Activated CD8-positive, alpha-beta memory T cell treated with anti-CD3 and anti-CD28 coated beads for 24 hours (primary cell): Measurements from ENCODE around the gene PPRC1.
"Not testable (repeated sequence)": the region's sequence is repeated elsewhere in the genome, so short reads cannot be mapped to it uniquely, and the experiment has no call there.

Experiments
- DNase-seq: peaks from one replicate; pipeline ENCODE4 v3.0.0-alpha.2; 2020

PPRC1 gene

DNA sequence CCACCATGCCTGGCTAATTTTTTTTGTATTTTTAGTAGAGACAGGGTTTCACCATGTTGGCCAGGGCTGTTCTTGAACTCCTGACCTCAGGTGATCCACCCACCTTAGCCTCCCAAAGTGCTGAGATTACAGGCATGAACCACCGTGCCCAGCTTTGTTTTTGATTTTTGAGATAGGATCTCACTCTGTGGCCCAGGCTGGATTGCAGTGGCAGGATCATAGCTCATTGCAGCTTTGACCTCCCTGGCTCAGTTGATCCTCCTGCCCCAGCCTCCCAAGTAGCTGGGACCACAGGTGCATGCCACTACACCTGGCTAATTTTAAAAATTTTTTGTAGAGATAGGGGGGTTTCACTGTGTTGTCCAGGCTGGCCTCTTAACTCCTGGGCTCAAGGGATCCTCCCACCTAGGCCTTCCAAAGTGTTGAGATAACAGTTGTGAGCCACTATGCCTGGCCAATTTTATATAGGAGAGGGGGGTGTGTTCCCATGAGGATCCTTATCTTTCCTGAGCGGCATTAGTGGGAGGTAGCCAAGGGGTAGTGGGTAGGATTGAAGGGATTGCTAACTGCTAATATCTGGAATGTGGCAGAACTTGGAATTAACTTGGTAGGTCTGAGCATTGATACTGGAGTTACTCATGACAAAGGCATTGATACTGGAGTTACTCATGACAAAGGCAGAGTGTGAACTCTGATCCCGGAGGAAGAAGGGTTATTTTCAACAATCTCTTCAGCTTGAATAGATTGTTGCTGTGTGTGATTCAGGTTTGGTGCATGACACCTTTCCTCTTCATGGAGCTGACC lies 18.3 kb downstream of the PPRC1 start:
- no peak for DNase-seq

DNA sequence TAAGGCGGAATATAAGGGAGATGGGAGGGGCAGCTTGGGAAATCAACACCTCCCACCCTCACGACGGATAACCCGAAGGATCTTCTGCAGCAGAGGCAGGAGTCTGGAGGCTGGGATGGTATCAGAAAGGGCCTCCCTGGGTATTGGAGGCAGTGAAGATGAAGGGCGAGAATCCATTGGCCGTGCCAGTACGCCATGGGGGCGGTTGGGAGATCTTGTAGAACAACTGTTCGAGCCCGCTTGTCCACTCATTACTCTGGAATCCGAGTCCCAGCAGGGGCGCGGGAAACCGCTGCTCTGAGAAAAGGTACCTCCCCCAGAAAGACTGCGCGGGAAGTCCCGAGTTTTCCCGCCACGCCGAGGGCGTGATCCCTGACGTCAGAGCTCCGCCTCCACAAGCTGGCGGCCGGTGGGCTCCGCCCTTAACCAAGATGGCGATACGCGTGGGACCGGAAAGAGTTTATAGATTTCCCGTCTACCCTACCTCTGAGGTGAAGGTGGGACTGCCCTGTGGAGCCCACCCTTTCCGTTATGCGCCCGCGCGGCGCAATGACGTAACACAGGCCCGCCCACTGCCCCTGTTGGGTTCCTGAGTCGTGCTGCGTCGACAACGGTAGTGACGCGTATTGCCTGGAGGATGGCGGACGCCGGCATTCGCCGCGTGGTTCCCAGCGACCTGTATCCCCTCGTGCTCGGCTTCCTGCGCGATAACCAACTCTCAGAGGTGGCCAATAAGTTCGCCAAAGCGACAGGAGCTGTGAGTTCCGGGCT lies 19.1 kb downstream of the PPRC1 start, which contains the start of gene NOLC1:
Gene NOLC1 (plus strand): TSS at position 616 of the 771 bp plus-strand sequence. CDS start 22 bp downstream, at position 638.
- DNase-seq: peak; percentile 100

DNA sequence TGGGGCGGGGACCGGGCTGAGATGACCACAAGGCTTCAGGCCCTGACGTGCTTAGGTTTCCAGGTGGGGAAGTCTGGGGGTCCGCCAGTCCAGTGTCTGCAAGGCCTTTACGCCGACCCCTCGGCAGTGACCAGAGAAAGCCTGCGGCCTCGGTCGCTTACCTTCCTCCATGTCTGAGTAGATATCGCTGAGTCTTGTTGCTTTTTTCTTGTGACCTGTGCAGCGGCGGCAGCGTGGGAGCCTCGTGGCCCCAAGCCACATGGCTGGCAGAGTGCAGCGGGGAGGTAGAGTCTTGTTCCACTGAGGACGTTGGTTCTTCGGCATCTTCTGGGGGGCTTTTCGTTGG lies 19.7 kb downstream of the PPRC1 start:
- no peak for DNase-seq

DNA sequence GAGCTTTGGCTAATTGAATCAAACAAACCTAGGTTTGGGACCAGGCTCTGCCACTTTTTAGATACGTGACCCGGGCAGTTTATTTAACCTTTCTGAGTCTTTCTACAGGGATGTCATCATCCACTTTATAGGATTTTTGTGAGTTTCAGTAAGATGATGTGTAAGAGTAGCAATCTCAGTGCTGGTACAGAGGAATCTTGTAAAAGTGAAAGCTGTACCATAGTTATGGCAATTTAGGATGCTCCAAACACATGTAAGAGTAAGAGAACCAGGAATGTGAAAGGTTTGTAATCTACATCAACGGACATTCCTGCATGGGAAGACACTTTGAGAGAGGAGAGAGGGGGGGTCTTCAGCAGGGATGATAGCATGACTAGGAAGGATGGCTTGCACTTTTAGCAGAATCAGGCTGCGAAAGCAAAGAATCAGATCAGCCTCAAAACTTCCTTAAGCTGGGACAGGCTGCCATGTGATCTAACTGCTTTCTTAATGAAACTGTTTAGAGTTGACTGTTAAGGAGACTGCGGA lies 20.3 kb downstream of the PPRC1 start:
- no peak for DNase-seq

DNA sequence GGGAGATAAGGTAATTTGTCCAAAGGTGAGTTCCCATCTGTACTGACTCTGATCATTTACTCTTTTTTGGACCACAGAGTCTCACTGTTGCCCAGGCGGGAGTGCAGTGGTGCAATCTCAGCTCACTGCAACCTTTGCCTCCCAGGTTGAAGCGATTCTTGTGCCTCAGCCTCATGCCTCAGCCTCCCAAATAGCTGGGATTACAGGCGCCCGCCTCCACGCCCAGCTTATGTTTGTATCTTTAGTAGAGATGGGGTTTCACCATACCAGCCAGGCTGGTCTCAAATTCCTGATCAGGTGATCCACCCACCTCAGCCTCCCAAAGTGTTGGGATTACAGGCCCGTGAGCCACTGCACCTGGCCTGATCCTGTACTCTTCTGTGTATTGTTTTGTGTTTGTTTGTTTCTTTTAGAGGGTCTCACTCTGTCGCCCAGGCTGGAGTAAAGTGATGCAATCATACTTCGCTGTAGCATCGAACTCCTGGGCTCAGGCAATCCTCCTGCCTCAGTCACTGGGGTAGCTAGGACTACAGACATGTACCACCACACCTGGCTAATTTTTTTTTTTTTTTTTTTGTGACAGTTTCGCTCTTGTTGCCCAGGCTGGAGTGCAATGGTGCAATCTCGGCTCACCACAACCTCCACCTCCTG lies 21.8 kb downstream of the PPRC1 start:
- DNase-seq: no peak

DNA sequence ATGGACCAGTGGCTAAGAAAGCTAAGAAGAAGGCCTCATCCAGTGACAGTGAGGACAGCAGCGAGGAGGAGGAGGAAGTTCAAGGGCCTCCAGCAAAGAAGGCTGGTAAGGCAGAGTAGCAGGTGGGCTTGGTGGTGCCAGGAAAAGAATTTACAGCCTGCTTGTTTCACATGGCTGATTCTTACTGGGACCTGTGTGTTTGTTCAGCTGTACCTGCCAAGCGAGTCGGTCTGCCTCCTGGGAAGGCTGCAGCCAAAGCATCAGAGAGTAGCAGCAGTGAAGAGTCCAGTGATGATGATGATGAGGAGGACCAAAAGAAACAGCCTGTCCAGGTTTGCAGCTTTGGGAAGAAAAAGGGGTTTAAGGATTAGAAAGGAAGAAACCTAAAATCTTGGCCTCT lies 24.4 kb downstream of the PPRC1 start:
- no peak for DNase-seq

DNA sequence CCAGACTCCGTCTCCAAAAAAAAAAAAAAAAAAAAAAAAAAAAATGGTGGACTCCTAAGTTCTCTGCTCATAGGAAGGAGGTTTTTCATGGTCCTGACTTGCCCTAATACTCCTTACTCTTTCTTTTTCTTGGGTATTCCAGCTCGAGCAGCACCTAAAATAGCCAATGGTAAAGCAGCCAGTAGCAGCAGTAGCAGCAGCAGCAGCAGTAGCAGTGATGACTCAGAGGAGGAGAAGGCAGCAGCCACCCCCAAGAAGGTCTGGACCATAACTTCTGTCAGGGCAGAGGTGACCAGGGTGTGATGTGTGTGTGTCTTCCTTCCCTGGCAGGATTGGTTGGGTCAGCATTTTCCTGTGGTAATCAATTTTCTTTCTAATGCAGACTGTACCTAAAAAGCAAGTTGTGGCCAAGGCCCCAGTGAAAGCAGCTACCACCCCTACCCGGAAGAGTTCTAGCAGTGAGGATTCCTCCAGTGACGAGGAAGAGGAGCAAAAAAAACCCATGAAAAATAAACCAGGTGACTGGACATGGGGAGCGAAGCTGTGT lies 26.3 kb downstream of the PPRC1 start:
- DNase-seq: no peak

DNA sequence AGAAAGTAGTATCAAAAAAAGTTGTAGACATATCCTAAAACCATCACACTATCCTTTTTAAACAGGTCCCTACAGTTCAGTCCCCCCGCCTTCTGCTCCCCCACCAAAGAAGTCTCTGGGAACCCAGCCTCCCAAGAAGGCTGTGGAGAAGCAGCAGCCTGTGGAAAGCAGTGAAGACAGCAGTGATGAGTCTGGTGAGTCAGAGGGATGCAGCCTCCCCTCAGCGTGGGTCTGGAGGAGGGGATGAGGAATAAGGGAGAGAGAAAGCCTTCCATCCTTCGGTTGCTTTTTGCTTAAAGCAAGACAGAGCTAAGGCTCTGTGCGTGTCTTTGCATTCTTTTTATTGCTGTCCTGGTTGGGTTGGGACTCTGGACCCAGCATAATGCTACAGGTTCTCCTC lies 27.0 kb downstream of the PPRC1 start:
- no peak for DNase-seq

DNA sequence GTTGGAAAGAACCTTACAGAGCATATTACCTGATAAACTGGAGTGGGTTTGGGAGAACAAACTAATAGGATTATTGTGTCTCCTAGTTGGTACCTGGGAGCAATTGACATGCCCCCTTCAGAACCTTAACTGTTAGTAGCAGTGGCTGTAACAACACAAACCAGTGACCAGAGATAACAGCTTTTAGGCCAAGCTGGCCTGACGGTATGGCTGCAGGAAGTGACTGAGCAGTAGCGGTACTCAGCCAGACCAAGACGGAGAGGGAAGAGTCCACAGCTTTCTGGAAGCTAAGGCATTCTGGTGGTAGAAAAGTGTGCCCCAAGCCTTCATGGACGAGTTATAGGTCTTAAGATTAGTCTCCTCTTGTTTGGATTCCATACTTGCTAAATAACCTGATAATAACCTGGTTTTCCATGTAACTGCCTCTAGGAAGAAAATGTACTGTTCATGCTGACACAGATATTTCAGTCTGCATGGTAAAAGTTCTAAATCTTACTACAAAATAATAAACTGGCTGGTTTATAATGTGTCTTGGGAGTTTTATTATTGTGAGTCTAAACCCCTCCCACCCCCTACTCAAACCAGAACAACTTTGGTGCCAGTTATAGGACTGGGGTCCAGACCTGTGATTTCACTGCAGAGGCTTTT lies 30.6 kb downstream of the PPRC1 start:
- DNase-seq: no peak

DNA sequence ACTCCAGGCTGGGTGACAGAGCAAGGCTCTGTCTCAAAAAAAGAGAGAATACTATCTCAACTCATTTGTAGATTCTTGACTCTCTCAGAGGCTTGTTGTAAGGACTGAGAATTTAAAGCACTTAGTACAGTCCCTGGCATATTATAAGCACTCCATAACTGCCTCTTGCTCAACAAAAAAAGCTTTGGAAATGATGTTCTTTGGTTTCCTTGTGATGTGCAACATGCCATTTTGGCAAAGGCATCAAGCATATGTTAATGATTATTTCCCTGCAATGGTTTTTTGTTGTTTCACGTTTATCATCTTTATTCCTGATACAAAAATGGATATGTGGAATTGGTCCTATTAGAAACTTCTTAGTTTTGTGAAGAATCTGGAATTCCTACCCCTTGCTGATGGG lies 35.0 kb downstream of the PPRC1 start:
- no peak for DNase-seq

DNA sequence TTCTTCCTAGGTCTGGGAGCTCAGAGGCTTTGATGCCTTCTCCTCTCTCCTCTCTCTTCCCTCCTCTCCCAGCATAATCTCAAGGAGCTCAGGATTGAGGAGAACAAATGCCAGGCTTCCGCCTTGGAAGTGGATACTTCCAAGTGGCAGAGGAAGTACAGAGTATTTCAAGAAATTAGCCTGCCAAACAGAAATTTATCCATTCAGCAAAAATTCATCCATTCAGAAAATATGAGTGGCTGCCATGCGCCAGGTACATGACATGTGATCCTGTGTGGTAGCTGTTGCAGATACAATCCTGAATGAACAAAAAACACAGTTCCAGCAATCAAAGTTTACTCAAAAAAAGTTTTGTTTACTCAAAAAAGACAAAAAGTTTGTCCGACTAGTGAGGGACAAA lies 37.8 kb downstream of the PPRC1 start:
- no peak for DNase-seq

DNA sequence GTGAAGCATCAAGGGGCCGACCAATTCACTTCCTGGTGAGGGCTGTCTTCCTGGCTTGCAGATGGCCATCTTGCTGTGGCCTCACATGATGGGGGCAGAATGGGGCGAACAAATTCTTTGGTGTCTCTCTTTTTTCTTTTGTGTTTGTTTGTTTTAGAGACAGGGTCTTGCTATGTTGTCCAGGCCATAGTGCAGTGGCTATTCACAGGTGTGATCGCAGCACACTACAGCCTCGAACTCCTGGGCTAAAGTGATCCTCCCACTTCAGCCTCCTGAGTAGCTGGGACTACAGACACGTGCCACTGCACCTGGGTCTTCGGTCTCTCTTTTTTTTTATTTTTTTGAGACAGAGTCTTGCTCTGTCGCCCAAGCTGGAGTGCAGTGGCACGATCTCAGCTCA lies 39.4 kb downstream of the PPRC1 start:
- no peak for DNase-seq

DNA sequence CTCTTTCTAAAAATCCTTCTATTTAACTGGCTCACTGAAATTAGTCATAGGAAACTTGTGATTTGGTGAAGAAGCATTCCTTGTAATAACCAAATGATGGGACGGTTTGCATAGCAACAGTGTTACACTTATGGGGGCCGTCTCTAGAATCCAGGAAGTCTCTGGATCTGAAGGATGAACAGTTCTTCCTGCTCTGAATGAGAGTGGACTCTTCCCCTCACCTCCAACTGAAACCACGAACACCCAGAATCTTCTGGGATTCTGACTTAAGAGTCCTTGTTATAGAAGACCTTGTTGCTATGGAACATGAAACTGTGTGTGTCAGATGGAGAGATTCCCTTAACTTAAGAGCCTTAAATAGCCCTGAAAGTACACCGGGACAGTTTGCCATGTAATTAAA lies 42.6 kb downstream of the PPRC1 start:
- DNase-seq: no peak

DNA sequence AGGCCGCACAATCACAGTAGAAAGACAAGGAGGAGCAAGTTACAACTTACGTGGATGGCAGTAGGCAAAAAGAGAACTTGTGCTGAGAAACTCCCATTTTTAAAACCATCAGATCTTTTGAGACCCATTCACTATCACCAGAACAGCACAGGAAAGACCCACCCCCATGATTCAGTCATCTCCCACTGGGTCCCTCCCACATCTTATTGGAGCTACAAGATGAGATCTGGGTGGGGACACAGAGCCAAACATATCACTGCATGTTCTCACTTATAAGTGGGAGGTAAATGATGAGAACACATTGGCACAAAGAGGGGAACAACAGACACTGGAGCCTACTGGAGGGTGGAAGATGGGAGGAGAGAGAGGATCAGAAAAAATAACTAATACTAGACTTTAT lies 51.8 kb downstream of the PPRC1 start:
- DNase-seq: no peak

DNA sequence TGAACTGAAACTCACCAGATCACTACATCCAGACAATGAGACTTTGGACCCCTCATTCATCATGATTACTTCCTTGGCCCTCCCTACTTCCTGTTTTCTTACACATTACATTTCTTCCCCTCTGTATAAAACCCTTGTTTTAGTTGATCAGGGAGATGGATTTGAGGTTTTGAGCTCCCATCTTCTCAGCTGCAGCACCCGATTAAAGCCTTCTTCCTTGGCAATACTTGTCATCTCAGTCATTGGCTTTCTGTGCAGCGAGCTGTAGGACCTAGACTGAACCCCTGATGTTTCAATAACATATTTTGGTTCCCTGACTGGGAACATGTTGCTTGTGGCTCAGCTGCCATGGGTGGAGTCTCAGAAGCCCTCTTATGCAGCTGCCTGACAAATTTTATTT lies 52.4 kb downstream of the PPRC1 start:
- DNase-seq: no peak

DNA sequence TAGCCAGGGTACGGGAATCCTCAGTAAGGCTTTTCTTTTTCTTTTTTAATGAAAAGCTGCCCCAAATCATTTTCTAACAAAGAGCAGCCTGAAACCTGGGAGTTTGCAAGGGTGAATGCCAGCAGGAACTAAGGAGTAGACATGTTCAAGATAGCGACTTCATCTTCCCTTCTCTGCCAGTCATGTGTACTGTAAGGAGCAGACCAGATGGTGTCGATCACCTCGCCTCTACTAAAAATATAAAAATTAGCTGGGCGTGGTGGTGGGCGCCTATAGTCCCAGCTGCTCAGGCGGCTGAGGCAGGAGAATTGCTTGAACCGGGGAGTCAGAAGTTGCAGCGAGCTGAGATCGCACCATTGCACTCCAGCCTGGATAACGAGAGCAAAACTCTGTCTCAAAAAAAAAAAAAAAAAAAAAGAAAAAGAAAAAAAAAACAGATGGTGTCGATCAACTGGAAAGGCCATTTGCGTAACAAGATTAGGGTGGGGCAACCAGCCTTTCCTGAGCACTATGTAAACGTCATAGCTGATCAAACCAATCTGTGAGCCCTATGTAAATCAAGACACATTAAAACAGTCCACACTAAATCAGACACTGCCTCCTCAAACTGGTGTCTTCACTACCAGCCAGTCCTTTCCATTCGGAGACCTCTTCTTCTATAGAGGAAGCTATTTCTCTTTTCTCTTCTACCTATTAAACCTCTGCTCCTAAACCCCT lies 53.1 kb downstream of the PPRC1 start:
- DNase-seq: no peak

DNA sequence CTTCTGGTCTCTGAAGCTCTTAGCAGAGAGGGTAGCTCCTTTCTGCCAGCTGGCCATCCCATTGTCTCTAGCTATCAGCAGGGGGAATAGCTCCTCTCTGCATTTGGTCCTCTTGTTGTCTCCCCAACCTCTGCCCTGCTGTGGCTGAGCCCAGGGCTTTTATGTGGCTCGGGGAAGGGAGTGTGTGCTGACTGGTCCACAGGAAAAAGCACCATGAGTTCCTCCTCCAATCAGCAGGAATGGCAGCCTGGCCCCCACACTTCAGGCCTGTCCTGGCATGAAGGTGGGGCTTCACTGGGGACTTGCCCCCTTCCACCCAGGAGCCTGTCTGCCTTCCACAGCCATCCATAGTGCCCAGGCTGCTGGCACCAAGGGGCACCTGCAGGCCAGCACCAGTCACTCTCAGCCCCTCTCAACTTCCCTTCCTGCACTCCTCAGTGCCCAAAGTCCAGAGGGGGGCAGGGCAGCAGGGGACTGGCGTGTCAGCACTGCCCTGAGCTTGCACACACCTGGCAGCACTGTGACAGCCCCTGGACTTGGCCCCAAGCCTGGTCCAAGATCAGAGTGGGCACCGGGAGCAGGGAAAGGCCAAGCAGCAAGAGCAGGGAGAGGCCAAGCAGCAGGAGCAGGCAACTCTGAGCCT lies 55.6 kb downstream of the PPRC1 start:
- DNase-seq: no peak

DNA sequence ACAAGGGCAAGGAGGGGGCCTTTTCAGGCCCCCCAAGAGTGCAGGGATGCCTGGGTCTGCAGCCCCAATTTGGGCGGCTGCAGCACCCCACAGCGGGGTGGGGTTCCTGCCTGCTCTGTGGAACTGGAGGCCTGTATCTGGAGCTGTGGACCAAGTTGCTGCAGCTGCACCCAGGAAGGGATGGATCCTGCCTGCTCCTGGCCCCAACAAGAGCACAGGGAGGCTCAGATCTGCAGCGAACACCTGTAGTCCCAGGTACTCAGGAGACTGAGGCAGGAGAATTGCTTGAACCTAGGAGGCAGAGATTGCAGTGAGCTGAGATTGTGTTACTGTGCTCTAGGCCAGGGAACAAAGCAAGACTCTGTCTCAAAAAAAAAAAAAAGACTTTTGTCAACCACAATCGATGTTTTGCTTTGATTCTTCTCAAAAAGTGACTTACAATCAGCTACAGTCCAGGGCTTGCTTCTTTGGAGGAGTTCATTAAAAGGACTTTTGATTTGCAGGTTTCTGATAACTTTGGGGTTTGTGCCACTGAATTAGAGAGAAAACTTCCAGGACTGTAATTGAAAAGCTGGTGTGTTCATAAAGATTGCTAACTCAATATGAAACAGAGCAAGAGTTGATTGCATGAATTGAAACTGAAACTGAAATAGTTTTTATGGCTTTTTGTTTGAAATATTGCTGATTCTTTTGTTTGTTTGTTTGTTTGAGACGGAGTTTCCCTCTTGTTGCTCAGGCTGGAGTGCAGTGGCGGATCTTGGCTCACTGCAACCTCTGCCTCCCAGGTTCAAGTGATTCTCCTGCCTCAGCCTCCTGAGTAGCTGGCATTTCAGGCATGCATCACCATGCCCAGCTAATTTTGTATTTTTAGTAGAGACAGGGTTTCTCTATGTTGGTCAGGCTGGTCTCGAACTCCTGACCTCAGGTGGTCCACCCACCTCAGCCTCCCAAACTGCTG lies 56.4 kb downstream of the PPRC1 start:
- not testable (repeated sequence) for DNase-seq

DNA sequence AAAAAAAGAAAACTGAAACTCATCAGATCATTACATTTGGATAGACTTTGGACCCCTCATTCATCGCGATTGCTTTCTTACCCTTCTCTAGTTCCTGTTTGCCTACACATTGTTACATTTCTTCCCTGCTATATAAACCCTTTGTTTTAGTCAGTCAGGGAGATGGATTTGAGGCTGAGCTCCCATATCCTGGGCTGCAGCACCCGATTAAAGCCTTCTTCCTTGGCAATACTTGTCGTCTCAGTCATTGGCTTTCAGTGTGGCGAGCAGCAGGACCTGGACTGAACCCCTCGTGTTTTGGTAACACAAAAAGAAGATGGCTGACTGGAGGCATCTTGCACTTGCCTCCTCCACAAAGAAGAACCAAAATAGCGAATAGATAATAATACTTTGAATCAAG lies 59.1 kb downstream of the PPRC1 start:
- no peak for DNase-seq

DNA sequence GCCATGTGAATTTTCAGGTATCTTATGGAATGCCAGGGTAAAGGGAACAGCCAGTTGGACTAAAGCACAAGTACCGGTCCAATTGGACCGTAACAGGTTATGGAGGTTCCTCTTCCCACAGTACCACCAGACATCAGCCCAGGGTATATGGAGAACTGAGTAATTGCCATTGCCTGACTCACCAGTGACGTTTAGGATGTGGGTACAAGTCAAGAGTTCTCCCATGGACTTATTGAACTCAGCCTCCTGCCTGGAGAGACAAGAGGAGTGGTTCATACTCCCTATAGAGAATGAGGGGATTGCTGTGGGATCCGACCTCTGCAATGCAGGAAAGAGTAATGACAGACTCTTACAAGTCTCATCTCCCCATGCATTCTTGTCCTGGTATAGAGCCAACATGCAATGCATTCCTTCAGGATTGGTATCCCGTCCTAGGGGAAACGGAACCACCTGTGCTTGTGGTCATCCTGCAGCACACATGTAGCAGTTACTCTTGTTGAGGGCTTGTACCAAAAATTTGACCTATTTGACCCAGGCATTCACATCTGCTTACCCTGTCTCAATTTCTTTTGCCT lies 62.5 kb downstream of the PPRC1 start:
- DNase-seq: no peak
